WI38 (cell line): ENCODE data around the gene NXNL1.
"Not testable (repeated sequence)": the region's sequence is repeated elsewhere in the genome, so short reads cannot be mapped to it uniquely, and the experiment has no call there.

Experiments used
- H3K4me3 ChIP-seq: 2 replicates; pipeline ENCODE4 v1.5.1; 2011; ENCODE audit warnings: low read depth, mild to moderate bottlenecking, control low read depth, low read length
- CTCF ChIP-seq: IDR thresholded peaks from 2 replicates; pipeline ENCODE4 v1.5.1; 2012; ENCODE audit warnings: low read depth, mild to moderate bottlenecking, control low read depth, low read length

The NXNL1 gene

GRCh38 chr19:17460372-17461230 is at the start of gene NXNL1:
TSS of gene NXNL1 (minus strand) at chr19:17460926. CDS start at chr19:17460869, 57 bp downstream.
- TF ChIP-seq CTCF: no peak

GRCh38 chr19:17508558-17508933 is 47.8 kb upstream of the NXNL1 start:
- not testable (repeated sequence) for H3K4me3 ChIP-seq

More at GRCh38 chr19:17460372-17461230, at the start of gene NXNL1:
- no peak within 1 kb of the TSS for H3K4me3 ChIP-seq

GRCh38 chr19:17506745-17507144 is 46.0 kb upstream of the NXNL1 start:
- TF ChIP-seq CTCF: no peak
- no peak overlapping the region for H3K4me3 ChIP-seq

- H3K4me3 ChIP-seq: no peak overlapping the region
- no peak for TF ChIP-seq CTCF
These were observed 44.5 kb upstream of the NXNL1 start for GRCh38 chr19:17505223-17505622.

- TF ChIP-seq CTCF: no peak
- H3K4me3 ChIP-seq: no peak overlapping the region
These were observed 43.7 kb upstream of the NXNL1 start for GRCh38 chr19:17504456-17504855.

- no peak overlapping the region for H3K4me3 ChIP-seq
- TF ChIP-seq CTCF: no peak
These were observed 43.3 kb upstream of the NXNL1 start for GRCh38 chr19:17504030-17504429.

- H3K4me3 ChIP-seq: no peak overlapping the region
- TF ChIP-seq CTCF: no peak
These were observed 42.5 kb upstream of the NXNL1 start for GRCh38 chr19:17503240-17503639.
